ENCODE measurements around the gene SYT1. TPM values are rescaled to one million over a fixed set of nuclear protein-coding genes. Genes with fewer than 3 reads are reported as not detected.

Gene SYT1
- total and polyA plus RNA-seq, 2 of the 8 experiments (the other 6 are each of a cell fraction or from before 2014, with no cell fraction given) = 11.0 to 34.6 TPM

DNA sequence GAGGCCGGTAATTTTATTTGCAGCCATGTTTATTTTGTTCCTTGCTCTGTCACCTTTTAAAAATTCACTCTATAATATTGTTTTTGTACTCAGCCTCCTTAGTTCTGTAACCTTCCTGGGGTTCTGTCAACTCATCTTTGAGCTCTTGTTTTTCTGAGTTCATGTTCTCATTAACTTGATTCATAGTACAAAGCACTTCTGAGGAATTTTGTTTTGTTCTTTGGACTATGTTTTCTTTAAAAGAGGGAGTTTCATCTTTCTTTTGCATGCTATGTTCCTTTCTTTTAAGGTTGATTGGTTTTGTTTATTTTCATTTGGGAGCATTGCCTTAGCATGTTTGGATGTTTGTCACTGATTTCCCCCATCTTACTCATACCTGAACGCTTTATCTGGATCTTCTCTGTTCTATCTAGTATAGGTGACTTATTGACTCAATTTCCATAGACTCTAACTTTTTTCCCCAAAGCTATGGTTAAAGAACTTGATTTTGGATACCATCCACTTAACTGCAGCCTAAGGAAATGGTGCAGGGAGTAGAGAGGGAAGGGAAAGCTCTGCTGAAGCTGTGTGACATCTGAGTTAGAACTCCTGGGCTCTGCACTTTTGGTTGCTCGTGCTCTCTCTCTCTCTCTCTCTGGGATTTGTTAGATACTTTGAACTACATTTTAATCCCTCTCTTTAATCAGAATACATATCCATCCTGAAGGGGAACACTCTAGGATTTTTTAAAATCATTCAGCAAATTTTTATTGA lies 557.7 kb downstream of the SYT1 start:
- H3K4me1 ChIP-seq (replicated peaks in 1 of 4; ENCODE audit: control insufficient read depth in 3 of 4, insufficient read depth in 4 of 4, low read length in 3 of 4) = peaks cover 0 to 5% (median 3%) of the 10 kb centered on the region in 4 experiments; a peak in 3 of 7 replicates
- WGBS, 2 experiments (ENCODE audit: extremely low coverage in 1 of 2, insufficient coverage in 1 of 2, insufficient read length in 1 of 2, insufficient replicate concordance in 2 of 2, low coverage in 1 of 2, low lambda C conversion rate in 2 of 2, missing lambda C conversion rate in 1 of 2) = 89% methylated on average over 3 of the region's 3 CpGs; no CpG with 5 or more reads in 1 of the 2 experiments
- H2BK120ac ChIP-seq (replicated peaks; ENCODE audit: low read depth, low read length) = no peak overlapping the region
- H2BK12ac ChIP-seq (ENCODE audit: low read depth, low read length) = no peak overlapping the region
- H2AK5ac ChIP-seq (ENCODE audit: low read depth, low read length) = no peak overlapping the region
- H3K9ac ChIP-seq (replicated peaks in 1 of 4; ENCODE audit: extremely low read depth in 1 of 4, low read depth in 3 of 4, low read length in 3 of 4) = no peak overlapping the region
- H3K4ac ChIP-seq (replicated peaks; ENCODE audit: insufficient read length, low read depth, low read length) = no peak overlapping the region
- H3K4me3 ChIP-seq (ENCODE audit: extremely low read depth in 1 of 4, insufficient read depth in 2 of 4, low read depth in 3 of 4, low read length in 4 of 4) = no peak overlapping the region
- CTCF ChIA-PET (ENCODE audit: partially characterized antibody) = interaction anchor here (0.6 to 1.3 kb wide), 8 partner anchors 14 to 362 kb away, joined by 3 to 5 read pairs (median 3); no protein-coding TSS in a partner anchor
- H3K56ac ChIP-seq (replicated peaks; ENCODE audit: insufficient read length, low read depth, low read length) = no peak overlapping the region
- H3K4me2 ChIP-seq (ENCODE audit: insufficient read depth in 1 of 2, low read depth in 2 of 2, low read length in 2 of 2) = no peak overlapping the region
- POLR2A ChIA-PET (ENCODE audit: partially characterized antibody) = interaction anchor here (0.6 kb wide), 1 partner anchor 21 kb away, joined by 3 read pairs; no protein-coding TSS in a partner anchor
- DNase-seq (ENCODE audit: low read depth in 1 of 2, low spot score in 2 of 2) (no peak), FAIRE-seq (no peak)
- H2BK20ac ChIP-seq (ENCODE audit: low read length) = no peak overlapping the region
- no peak overlapping the region for H3K27ac ChIP-seq (ENCODE audit: low read depth, low read length)
- no peak overlapping the region for H2BK15ac ChIP-seq (ENCODE audit: low read length)
- H3K18ac ChIP-seq (ENCODE audit: extremely low read depth, low read length) = no peak overlapping the region
- H2AFZ ChIP-seq (ENCODE audit: low read length) = no peak overlapping the region
- no peak overlapping the region for H4K91ac ChIP-seq (replicated peaks; ENCODE audit: insufficient read length, low read length)
- H2BK5ac ChIP-seq (ENCODE audit: low read depth, low read length) = no peak overlapping the region; the same call in 1 of the 2 replicates
- no peaks in the 10 kb centered on the region for H3K9me3 ChIP-seq (ENCODE audit: insufficient read depth in 2 of 2, low read depth in 1 of 2, low read length in 1 of 2)
- H4K5ac ChIP-seq (ENCODE audit: insufficient read length, low read depth, low read length) = no peak overlapping the region
- no peaks in the 10 kb centered on the region for H3K23me2 ChIP-seq (ENCODE audit: low read depth, low read length)
- no peak overlapping the region for H4K8ac ChIP-seq (ENCODE audit: extremely low read depth, insufficient read depth, low read length)
- no peaks in the 10 kb centered on the region for H4K20me1 ChIP-seq (replicated peaks in 1 of 2; ENCODE audit: control insufficient read depth in 1 of 2, insufficient read depth in 2 of 2, low read length in 2 of 2)
- H3K79me2 ChIP-seq (ENCODE audit: control insufficient read depth in 1 of 2, insufficient read depth in 2 of 2, low read length in 2 of 2) = no peaks in the 10 kb centered on the region
- no peaks in the 10 kb centered on the region for H3K36me3 ChIP-seq (ENCODE audit: control insufficient read depth in 2 of 4, insufficient read depth in 4 of 4, low read length in 3 of 4)
- H3K27me3 ChIP-seq (replicated peaks in 1 of 4; ENCODE audit: control insufficient read depth in 3 of 4, extremely low read depth in 1 of 4, insufficient read depth in 3 of 4, low read length in 3 of 4) = no peaks in the 10 kb centered on the region
- H3K79me1 ChIP-seq (ENCODE audit: low read depth, low read length) = no peaks in the 10 kb centered on the region
- H3K14ac ChIP-seq (ENCODE audit: insufficient read length) = no peak overlapping the region
- no peak overlapping the region for H3K23ac ChIP-seq (ENCODE audit: insufficient read length)
- TF ChIP-seq SIRT6 (IDR thresholded peaks at IDR 0.05; ENCODE audit: low read length) = no peak
- TF ChIP-seq HDAC6 (IDR thresholded peaks at IDR 0.05; ENCODE audit: low read depth, low read length) = no peak
- no peak for TF ChIP-seq POU5F1 (IDR thresholded peaks at IDR 0.05; ENCODE audit: low read depth, low read length)
- TF ChIP-seq EZH2 (IDR thresholded peaks at IDR 0.05; ENCODE audit: low read depth, low read length, severe bottlenecking) = no peak
- TF ChIP-seq CTCF (IDR thresholded peaks at IDR 0.05; ENCODE audit: control extremely low read depth in 1 of 3, insufficient read depth in 1 of 3, low read depth in 1 of 3, low read length in 3 of 3) = no peak
- TF ChIP-seq USF2 (IDR thresholded peaks at IDR 0.05; ENCODE audit: low read length) = no peak
- no peak for TF ChIP-seq EP300 (IDR thresholded peaks at IDR 0.05; ENCODE audit: borderline replicate concordance in 1 of 2, low read depth in 2 of 2, low read length in 2 of 2)
- TF ChIP-seq, protein P1, sequence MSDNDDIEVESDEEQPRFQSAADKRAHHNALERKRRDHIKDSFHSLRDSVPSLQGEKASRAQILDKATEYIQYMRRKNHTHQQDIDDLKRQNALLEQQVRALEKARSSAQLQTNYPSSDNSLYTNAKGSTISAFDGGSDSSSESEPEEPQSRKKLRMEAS (IDR thresholded peaks at IDR 0.05) = no peak

Data from H1 (cell line).